NCI-H748 (cell line): ENCODE measurements around the gene SURF2.

Source experiments
- DNase-seq: peaks from one replicate; lab custom pipeline; 2025; ENCODE audit not compliant: unreplicated experiment; lab: John Stamatoyannopoulos, UW

SURF2 gene

GRCh38 chr9:133353548-133353947, 2.8 kb upstream of the SURF2 start:
- DNase-seq = no peak

- no peak for DNase-seq
These were observed 1.6 kb upstream of the SURF2 start for GRCh38 chr9:133354766-133355165.

- DNase-seq = peak; percentile 59
These were observed 431 bp upstream of the SURF2 start for GRCh38 chr9:133355881-133356357.

GRCh38 chr9:133357656-133358055, 1.3 kb downstream of the SURF2 start:
- no peak for DNase-seq

GRCh38 chr9:133359399-133360175, 3.2 kb downstream of the SURF2 start:
- DNase-seq = peak; percentile 23

- DNase-seq = no peak
These were observed 4.3 kb downstream of the SURF2 start for GRCh38 chr9:133360400-133361393.

- DNase-seq = no peak
These were observed 5.2 kb downstream of the SURF2 start for GRCh38 chr9:133361507-133362092.

GRCh38 chr9:133362359-133363044, 6.2 kb downstream of the SURF2 start:
- DNase-seq = no peak

GRCh38 chr9:133366435-133366834, 10.1 kb downstream of the SURF2 start:
- DNase-seq = no peak

- no peak for DNase-seq
These were observed 10.9 kb downstream of the SURF2 start for GRCh38 chr9:133367221-133367620.

- no peak for DNase-seq
These were observed 11.4 kb downstream of the SURF2 start for GRCh38 chr9:133367778-133368177.

- DNase-seq = peak; percentile 90
These were observed 12.0 kb downstream of the SURF2 start for GRCh38 chr9:133368249-133368881.

GRCh38 chr9:133369422-133369821, 13.1 kb downstream of the SURF2 start:
- DNase-seq = no peak

GRCh38 chr9:133369933-133370332, 13.6 kb downstream of the SURF2 start:
- DNase-seq = no peak

GRCh38 chr9:133370685-133371084, 14.3 kb downstream of the SURF2 start:
- DNase-seq = no peak

GRCh38 chr9:133371261-133371711, 14.9 kb downstream of the SURF2 start:
- DNase-seq = no peak

- no peak for DNase-seq
These were observed 15.8 kb downstream of the SURF2 start for GRCh38 chr9:133372144-133372543.

- DNase-seq = no peak
These were observed 18.3 kb downstream of the SURF2 start for GRCh38 chr9:133374612-133375115.

GRCh38 chr9:133375116-133375723, 18.9 kb downstream of the SURF2 start:
- peak; percentile 46 for DNase-seq
